NCI-H1092 treated with DMSO at 0.1 percent for 48 hours (cell line): ENCODE measurements around the gene NDUFS6.

Experiments
- DNase-seq: peaks from one replicate; lab custom pipeline; 2025; lab: John Stamatoyannopoulos, UW

Gene NDUFS6

GRCh38 chr5:1801222-1801966 lies at the start of gene NDUFS6:
NDUFS6 (plus strand) TSS chr5:1801407; CDS start chr5:1801418, 11 bp downstream.
- peak; percentile 80 for DNase-seq

DNA sequence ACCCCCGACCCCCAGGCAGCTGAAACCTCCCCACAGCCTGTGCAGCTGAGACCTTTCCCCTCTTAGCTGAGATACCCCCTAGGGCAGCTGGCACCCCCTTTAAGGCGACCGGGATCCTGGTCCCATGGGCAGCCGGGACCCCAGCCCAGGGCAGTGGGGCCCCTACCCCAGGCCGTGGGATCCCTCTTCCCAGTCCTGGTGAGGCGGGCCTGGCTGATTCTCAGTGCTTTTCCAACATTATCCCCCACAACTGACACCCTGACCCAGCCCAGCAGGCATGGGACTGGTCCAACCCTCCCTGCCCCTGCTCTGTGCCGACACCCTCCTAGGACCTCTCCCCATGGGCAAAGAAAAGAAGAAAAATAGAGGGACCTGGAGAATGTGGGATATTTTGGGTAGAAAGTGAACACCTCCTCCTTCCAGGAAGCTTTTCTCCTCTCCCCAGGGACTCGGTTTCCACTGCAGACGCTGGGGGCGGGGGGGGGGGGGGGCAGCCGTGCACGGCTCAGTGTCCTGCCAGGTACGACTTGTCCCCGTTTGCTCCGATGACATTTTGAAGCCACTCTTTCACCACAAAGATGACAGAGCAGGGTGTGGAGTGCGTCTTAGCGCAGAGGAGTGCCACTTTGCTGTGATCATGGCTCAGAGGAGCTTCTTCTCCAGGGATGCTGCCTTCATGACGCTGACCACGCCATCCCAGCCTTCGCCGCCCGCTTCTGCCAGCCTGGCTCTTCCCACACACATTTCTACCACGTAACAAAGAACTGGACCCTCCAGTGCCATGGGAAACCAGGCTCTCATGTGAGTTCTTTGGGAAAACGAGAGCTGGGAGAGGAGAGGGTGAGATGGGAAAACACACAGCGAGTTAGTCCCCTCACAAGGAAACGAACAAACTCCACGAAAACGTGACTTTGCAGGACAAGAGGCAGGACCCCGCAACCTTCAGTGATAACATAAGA lies 49.1 kb upstream of the NDUFS6 start:
- no peak for DNase-seq

DNA sequence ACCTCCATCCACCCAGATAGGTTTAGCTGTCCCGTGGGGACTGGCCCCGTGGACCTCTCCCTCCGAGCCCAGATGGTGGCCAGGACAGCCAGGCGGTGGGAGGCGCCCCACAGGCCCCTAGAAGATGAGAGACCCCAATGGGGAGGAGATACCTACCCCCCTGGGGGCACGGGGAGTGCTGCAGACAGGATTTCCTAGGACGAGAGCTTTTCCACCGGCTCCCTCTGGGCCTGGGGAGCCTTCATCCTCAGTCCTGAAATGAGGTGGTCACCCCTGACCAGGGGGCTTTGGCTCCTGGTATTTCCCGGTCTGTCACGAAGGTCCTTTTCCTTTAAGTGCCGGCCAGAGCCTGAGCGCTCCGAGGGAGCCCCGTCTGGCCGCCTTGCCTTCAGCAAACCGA lies 48.3 kb upstream of the NDUFS6 start:
- no peak for DNase-seq

- DNase-seq, result no peak
Observed at GRCh38 chr5:1753490-1753889, 47.7 kb upstream of the NDUFS6 start.

DNA sequence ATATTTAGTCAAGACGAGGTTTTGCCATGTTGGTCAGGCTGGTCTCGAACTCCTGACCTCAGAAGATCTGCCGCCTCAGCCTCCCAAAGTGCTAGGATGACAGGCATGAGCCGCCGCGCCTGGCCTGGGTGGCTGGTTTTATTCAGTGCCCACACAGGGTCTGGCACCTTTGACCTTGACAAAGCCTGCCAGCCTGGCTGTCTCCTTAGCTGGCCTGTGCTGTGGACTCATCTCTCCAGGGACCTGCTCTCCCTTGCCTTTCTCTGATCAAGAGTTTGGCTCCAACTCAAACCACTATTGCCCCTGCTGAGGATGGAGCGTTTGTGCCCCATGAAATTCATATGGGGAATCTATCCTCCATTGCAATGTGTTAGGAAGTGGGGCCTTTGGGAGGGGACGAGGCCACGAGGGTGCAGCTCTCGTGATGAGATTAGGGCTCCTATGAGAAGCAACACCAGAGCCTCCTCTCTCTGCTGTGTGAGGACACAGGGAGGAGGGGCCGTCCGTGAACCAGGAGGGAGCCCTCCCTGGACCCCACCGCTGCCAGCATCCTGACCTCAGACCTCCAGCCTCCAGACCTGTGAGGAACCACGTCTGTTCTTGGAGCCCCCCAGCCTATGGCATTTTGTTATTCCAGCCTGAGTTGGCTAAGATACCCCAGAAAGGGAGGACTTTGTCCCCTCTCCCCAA lies 46.5 kb upstream of the NDUFS6 start:
- no peak for DNase-seq

- no peak for DNase-seq
Observed at GRCh38 chr5:1755321-1755949, 45.8 kb upstream of the NDUFS6 start.

GRCh38 chr5:1756481-1756880 lies 44.7 kb upstream of the NDUFS6 start:
- no peak for DNase-seq

DNA sequence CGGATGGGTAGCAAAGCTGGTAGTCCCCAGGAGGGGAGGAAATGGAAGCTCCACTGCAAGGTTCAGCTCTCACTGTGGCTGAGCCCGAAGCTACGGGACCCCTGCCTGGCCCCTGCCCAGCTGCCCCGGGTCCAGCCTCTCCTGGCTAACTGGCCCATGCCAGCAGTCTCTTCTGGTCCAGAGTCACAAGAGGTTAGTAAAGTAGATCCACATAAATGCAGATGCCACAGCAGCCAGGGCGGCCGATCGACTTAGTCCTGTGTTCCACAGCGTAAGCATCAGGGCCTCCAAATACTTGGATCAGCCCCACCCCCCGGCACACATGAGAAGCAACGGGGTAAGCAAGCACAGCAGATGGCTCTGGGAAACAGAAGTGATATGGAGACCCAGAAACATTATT lies 43.7 kb upstream of the NDUFS6 start:
- no peak for DNase-seq

- no peak for DNase-seq
Observed at GRCh38 chr5:1758574-1758973, 42.6 kb upstream of the NDUFS6 start.

DNA sequence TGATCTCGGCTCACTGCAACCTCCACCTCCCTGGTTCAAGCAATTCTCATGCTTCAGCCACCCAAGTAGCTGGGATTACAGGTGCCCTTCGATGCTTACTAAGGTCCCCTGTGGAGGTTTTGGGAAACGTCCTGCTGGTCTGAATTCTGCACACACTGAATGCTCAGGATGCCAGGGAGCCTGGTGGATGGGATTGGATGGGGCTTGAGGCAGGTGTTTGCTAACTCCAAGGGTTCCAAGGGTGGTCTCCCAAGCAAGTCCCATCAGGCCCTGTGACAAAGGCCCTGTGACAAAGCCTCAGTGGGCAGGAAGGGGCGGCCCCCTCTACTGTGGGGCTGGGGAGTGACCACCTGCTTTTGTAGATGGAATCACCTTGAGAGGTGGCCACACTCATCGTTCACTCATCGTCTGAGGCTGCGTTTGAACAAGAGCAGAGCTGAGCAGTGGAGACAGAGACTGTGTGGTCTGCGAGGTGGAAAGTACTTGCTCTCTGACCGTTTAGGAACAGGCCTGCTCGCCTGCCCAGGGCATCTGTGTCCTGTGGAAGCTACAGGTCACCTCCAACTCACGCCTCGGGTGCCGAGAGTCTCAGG lies 41.7 kb upstream of the NDUFS6 start:
- no peak for DNase-seq

GRCh38 chr5:1760231-1760630 lies 41.0 kb upstream of the NDUFS6 start:
- DNase-seq, result no peak

GRCh38 chr5:1760656-1761452 lies 40.4 kb upstream of the NDUFS6 start:
- DNase-seq, result no peak

- no peak for DNase-seq
Observed at GRCh38 chr5:1761453-1761755, 39.8 kb upstream of the NDUFS6 start.

DNA sequence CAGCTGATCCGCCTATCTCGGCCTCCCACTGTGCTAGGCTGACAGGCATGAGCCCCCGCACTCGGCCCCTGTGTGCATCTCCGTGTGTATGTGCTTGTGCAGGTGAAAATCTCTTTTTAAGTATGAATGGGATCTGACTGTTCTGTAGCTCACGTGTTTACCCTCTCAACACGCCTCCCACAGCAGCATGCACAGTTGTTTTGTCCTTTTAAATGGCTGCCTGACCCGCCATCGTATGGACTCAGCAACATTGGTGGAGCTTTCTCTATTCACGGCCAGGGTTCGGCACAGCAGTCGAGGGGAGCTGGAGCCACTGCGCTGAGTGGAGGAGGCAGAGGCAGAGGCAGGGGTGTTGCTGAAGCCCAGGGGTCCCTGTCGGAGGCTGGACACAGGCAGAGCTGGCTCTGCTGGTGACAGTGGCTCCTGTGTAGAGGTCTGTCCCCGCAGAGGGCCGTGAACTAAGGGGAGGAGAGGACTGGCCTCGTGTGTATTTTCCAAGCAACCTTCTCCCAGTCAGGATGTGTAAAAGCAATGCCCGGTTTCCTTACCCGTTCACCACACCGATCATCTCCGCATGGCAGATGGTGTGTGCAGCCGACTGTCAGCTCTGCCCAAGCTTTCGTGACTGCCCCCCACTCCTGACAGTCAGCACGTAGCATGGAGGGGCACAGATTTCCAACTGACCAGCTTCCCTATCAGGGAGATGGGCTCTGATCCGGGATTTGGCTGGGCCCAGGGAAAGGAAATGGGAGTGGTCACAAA lies 38.9 kb upstream of the NDUFS6 start:
- DNase-seq, result no peak

- no peak for DNase-seq
Observed at GRCh38 chr5:1762883-1763547, 38.2 kb upstream of the NDUFS6 start.

- no peak for DNase-seq
Observed at GRCh38 chr5:1763548-1763911, 37.7 kb upstream of the NDUFS6 start.

GRCh38 chr5:1763960-1764605 lies 37.1 kb upstream of the NDUFS6 start:
- DNase-seq, result no peak

DNA sequence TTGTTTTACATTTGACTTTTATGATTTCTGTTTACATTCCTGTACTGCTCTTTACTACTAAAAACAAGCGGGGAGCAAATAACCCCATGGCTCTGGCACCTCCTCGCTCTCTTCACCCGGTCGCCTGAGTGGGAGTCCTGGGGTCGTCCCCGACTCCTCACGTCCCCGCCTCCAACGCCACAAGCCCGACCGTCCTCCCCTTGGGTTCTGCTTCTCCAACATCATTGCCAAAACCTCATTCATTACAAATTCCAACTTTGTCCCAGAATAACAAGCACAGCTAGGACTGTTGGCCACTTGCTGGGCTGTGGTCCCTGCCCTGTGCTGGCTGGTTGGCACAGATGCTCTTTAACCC lies 36.6 kb upstream of the NDUFS6 start:
- no peak for DNase-seq

DNA sequence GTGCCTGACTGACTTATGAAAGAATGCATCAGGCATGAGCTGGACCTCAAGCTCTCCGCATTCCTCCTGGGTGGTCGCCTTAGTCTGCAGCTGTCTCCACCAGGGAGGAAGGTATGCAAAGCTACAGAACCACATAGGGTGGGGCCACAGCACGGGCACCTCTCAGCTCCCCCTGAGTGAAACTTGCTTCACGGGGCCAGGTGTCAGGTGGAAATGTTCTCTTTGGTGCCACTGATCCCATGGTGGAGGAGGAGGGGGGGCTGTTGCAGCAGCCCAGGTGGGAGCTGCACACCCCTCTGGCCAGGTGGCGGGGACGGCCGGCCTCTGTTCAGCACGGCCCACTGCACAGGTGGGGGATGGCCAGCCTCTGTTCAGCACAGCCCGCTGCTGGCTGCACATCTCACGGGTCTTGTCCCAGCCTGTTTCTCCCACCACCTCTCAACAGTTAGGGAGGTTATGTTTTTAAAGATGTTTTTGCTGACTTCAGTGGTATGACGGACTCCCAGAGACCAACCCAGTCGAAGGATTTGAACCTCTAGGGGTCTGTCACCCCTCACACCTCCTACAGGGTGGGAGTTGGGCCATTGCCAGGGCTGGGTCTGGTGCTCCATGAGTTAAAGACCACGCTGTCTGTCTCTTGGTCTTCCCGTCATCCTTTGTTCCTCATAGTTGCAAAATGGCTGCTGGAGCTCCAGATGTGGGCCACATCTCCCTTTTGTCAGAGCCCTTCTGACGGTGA lies 35.9 kb upstream of the NDUFS6 start:
- DNase-seq, result no peak
